ENCODE results near the gene MEPCE. TPM values are rescaled to one million over a fixed set of nuclear protein-coding genes. Genes with fewer than 3 reads are reported as not detected.

The MEPCE gene
- total RNA-seq, 2 experiments from 2014 or later: 44.2 to 65.6 TPM

DNA sequence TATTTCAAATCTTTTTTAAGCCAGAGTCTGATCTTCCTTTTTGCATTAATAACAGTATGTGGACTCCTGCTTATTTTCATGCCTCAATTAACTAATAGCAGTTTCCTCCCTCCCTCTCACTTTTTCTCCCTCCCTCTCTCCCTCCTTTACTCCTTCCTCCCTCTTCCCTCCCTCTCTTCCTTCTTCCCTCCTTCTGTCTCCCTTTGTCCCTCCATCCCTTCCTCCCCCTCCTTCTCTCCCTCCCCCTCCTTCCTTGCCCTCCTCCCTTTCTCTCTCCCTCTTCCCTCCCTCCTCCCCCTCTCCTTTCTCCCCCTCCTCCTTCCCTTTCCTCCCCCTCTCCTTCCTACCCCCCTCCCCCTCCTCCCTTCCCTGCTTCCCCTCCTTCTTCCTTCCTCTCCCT is 3.1 kb upstream of the MEPCE start:
- peaks cover 13% of the 10 kb centered on the region for H3K36me3 ChIP-seq (ENCODE audit: insufficient read depth, low read length)
- H3K4me2 ChIP-seq (ENCODE audit: low read length): no peak overlapping the region
- no peak for DNase-seq (ENCODE audit: low spot score)
- intact Hi-C loops (cut with micrococcal nuclease; ENCODE audit: unreplicated experiment): no loop called here
- TF ChIP-seq EZH2phosphoT487 (IDR thresholded peaks at IDR 0.05; ENCODE audit: borderline replicate concordance, low read depth, low read length): no peak
- TF ChIP-seq, protein P1, sequence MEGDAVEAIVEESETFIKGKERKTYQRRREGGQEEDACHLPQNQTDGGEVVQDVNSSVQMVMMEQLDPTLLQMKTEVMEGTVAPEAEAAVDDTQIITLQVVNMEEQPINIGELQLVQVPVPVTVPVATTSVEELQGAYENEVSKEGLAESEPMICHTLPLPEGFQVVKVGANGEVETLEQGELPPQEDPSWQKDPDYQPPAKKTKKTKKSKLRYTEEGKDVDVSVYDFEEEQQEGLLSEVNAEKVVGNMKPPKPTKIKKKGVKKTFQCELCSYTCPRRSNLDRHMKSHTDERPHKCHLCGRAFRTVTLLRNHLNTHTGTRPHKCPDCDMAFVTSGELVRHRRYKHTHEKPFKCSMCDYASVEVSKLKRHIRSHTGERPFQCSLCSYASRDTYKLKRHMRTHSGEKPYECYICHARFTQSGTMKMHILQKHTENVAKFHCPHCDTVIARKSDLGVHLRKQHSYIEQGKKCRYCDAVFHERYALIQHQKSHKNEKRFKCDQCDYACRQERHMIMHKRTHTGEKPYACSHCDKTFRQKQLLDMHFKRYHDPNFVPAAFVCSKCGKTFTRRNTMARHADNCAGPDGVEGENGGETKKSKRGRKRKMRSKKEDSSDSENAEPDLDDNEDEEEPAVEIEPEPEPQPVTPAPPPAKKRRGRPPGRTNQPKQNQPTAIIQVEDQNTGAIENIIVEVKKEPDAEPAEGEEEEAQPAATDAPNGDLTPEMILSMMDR (conservative IDR thresholded peaks at IDR 0.05; ENCODE audit: low read length): no peak
- H4K20me1 ChIP-seq (ENCODE audit: insufficient read depth, low read length): peaks cover 6% of the 10 kb centered on the region; the same call in 1 of the 2 replicates
- CTCF ChIA-PET (ENCODE audit: unreplicated experiment): no interaction called here
- no peaks in the 10 kb centered on the region for H3K9me3 ChIP-seq (ENCODE audit: low read length)
- no peak overlapping the region for H3K4me3 ChIP-seq (ENCODE audit: low read depth, low read length, poor library complexity, severe bottlenecking)
- no peaks in the 10 kb centered on the region for H3K9me2 ChIP-seq (ENCODE audit: insufficient read depth, low read length)
- H3K4me1 ChIP-seq (ENCODE audit: insufficient read depth, low read length, poor library complexity, severe bottlenecking): peaks cover 24% of the 10 kb centered on the region
- H2AFZ ChIP-seq (ENCODE audit: low read length): no peak overlapping the region
- BruUV-seq (replicated peaks): no TSS peak
- no peak overlapping the region for H3K27ac ChIP-seq (ENCODE audit: low read depth, low read length, poor library complexity, severe bottlenecking)
- H3K79me2 ChIP-seq (ENCODE audit: insufficient read depth, low read depth, low read length): peaks cover 18% of the 10 kb centered on the region
- POLR2A ChIA-PET: interaction anchor here (0.7 kb wide), 1 partner anchor 120 kb away, joined by 3 read pairs; no protein-coding TSS in a partner anchor

DNA sequence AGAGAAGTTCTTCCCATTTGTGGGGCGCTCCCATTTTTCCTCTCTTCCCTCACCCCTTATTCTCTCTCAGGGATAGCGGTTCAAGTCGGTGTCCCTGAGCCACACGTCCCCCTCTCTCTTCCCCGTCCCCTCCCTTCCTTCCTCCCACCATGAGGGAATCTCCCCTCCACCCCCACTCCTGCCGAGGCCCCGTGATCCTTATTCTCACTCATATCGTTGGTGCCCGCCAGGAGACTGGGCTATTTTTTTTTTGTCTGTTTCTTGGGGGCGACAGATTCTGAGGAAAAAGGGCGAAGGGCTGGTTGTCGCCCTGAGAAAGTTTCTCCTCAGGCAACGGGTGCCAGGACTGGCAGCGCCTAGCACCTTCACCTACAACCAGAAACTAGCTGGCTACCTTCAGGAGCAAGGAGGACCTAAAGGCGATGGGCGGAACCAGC is 1.9 kb upstream of the MEPCE start:
- H3K4me2 ChIP-seq (ENCODE audit: low read length): peak overlapping the region; percentile 96
- CTCF ChIA-PET (ENCODE audit: unreplicated experiment): no interaction called here
- H4K20me1 ChIP-seq (ENCODE audit: insufficient read depth, low read length): peaks cover 9% of the 10 kb centered on the region; the same call in 1 of the 2 replicates
- H3K4me3 ChIP-seq (ENCODE audit: low read depth, low read length, poor library complexity, severe bottlenecking): peak overlapping the region; percentile 91
- no peaks in the 10 kb centered on the region for H3K9me2 ChIP-seq (ENCODE audit: insufficient read depth, low read length)
- H3K9me3 ChIP-seq (ENCODE audit: low read length): no peaks in the 10 kb centered on the region
- POLR2A ChIA-PET: interaction anchor here (0.7 to 2.0 kb wide), 9 partner anchors 8 to 157 kb away, joined by 3 to 8 read pairs (median 4); no protein-coding TSS in a partner anchor
- BruUV-seq (replicated peaks): no TSS peak
- peaks cover 26% of the 10 kb centered on the region for H3K36me3 ChIP-seq (ENCODE audit: insufficient read depth, low read length)
- H3K4me1 ChIP-seq (ENCODE audit: insufficient read depth, low read length, poor library complexity, severe bottlenecking): peaks cover 36% of the 10 kb centered on the region
- DNase-seq (ENCODE audit: low spot score): no peak
- H3K79me2 ChIP-seq (ENCODE audit: insufficient read depth, low read depth, low read length): peaks cover 29% of the 10 kb centered on the region
- intact Hi-C loops (cut with micrococcal nuclease; ENCODE audit: unreplicated experiment): no loop called here
- peak overlapping the region; percentile 93 for H3K27ac ChIP-seq (ENCODE audit: low read depth, low read length, poor library complexity, severe bottlenecking)
- H2AFZ ChIP-seq (ENCODE audit: low read length): peak overlapping the region; percentile 76
- TF ChIP-seq, protein P1 (conservative IDR thresholded peaks at IDR 0.05; ENCODE audit: low read length): no peak
- TF ChIP-seq EZH2phosphoT487 (IDR thresholded peaks at IDR 0.05; ENCODE audit: borderline replicate concordance, low read depth, low read length): no peak

DNA sequence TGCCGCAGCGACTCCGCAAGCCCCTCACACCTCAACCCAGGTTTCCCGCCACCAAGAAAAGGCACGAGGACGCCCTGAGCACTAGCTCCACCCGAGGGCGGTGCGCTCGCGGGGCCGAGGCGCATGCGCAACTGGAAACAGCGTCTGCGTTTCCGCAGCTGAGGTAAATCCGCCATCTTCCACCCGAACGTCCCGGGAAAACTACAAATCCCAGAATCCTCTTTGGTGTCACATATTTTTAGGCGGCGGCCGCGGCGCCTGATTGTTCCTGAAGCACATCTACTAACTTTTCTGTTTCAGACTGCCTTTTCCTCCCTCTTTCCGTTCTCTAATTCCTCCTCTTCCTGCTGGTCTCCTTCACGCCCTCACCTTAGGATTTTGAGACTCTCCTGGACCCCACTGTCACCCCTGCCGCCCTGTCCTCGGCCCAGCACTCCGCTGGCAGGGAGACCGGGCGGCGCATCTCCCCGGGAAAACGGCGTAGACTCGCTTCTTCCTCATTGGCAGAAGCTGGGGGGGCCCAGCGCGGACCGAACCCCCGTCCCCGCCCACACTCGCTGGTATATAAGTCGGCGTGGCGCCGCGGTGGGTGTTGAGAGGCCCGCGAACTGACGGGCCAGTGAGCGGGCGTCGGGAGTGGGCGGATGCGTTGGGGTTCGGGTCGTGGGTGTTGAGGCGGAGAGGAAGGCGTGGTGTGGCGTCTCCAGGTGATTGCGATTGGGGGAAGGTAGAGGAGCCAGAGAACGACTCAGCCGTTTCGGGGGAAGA is 1.2 kb upstream of the MEPCE start, which contains the start of gene ZCWPW1:
Gene ZCWPW1, minus strand, starts transcription at position 505 of the 768 bp plus-strand sequence. CDS start 8,054 bp downstream, outside the sequence.
- Histone ChIP-seq H3K27ac (ENCODE audit: low read depth, low read length, poor library complexity, severe bottlenecking) (peak within 1 kb of the TSS; percentile 93), H4K20me1 (ENCODE audit: insufficient read depth, low read length) (peaks cover 9% of the 10 kb centered on the region; the same call in 1 of the 2 replicates), H3K79me2 (ENCODE audit: insufficient read depth, low read depth, low read length) (peaks cover 34% of the 10 kb centered on the region), H3K4me3 (ENCODE audit: low read depth, low read length, poor library complexity, severe bottlenecking) (peak within 1 kb of the TSS; percentile 91), H2AFZ (ENCODE audit: low read length) (peak within 1 kb of the TSS; percentile 76), H3K9me2 (ENCODE audit: insufficient read depth, low read length) (no peaks in the 10 kb centered on the region), H3K36me3 (ENCODE audit: insufficient read depth, low read length) (peaks cover 32% of the 10 kb centered on the region), H3K4me2 (ENCODE audit: low read length) (peak within 1 kb of the TSS; percentile 96), H3K4me1 (ENCODE audit: insufficient read depth, low read length, poor library complexity, severe bottlenecking) (peaks cover 37% of the 10 kb centered on the region), H3K9me3 (ENCODE audit: low read length) (no peaks in the 10 kb centered on the region)
- DNase-seq (ENCODE audit: low spot score): peak; percentile 94
- TF ChIP-seq, protein P1 (conservative IDR thresholded peaks at IDR 0.05; ENCODE audit: low read length): no peak
- no peak for TF ChIP-seq EZH2phosphoT487 (IDR thresholded peaks at IDR 0.05; ENCODE audit: borderline replicate concordance, low read depth, low read length)
- POLR2A ChIA-PET: interaction anchor here (0.6 to 2.0 kb wide), 17 partner anchors 9 to 784 kb away, joined by 3 to 8 read pairs (median 4); no protein-coding TSS in a partner anchor
- CTCF ChIA-PET (ENCODE audit: unreplicated experiment): no interaction called here
- BruUV-seq (replicated peaks): TSS peak; percentile 81
- intact Hi-C loops (cut with micrococcal nuclease; ENCODE audit: unreplicated experiment): no loop called here

Measured in OCI-LY7 (cell line).